Measurements from ENCODE around the gene ARHGAP9.
A peak's percentile ranks its signal among the peaks of the same experiment; 100 is the strongest.

The ARHGAP9 gene

DNA sequence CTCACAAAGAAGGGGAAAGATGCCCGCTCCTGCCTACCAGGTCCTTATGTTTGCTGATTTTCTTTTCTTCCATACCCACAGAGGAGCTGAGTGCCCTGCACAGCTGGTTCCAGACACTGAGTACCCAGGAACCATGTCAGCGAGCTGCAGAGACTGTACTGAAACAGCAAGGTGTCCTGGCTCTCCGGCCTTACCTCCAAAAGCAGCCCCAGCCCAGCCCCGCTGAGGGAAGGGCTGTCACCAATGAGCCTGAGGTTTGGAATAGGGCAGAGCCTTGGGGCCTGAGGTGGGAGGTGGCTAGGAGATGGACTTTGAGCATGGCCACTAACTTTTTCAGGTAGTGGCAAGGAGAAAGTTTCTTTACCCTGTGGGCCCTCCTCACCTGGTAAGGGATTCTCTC is 10.5 kb upstream of the ARHGAP9 start:
- no peak for DNase-seq

DNA sequence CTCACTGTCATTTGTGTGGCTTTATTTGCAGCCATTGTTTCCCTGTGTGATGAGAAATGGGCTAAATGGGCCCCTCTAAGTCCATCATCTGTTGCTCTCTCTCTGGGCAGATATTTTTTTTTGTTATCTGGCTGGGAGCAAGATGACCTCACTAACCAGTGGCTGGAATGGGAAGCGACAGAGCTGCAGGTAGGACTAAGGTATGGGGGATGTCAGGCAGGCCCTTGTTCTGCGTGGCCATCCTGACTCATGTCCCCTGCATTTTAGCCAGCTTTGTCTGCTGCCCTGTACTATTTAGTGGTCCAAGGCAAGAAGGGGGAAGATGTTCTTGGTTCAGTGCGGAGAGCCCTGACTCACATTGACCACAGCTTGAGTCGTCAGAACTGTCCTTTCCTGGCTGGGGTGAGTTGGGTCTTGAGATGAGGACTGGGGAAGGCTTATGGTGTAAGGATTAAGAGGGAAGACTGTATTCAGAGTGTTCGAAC is 9.5 kb upstream of the ARHGAP9 start:
- no peak for DNase-seq

DNA sequence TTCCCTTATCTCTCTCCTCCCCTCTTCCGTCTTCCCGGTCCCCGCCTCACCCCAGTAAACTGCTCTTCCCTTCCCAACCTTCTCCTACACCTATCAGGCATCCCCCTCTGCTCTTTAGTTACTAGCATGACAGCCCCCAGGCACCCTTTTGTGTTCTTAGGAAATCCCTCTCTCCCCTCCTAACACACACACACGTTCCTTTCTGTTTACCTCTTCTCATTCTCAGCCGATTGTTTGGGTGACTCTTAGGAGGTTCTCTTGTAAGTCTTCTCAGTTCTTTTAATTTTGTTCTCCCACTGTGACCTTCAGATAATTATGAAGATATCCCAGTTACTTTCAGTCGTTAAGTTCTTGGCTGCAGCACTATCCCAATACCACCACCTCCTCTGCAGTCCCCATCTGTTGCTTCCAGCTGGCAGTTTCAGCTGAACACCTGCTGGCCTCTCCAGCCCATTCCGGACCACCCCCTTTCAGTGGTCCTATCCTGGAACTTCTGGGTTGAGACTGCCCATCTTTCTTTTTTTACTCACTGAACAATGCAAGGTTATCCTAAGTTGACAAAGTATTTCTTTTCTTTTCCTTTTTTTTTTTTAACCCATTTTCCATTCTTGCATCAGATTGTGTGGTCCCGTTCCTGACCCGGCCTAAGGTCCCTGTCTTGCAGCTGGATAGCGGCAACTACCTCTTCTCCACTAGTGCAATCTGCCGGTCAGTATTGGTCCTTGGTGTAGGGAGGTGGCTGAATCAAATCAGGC is 8.9 kb upstream of the ARHGAP9 start:
- DNase-seq = no peak

DNA sequence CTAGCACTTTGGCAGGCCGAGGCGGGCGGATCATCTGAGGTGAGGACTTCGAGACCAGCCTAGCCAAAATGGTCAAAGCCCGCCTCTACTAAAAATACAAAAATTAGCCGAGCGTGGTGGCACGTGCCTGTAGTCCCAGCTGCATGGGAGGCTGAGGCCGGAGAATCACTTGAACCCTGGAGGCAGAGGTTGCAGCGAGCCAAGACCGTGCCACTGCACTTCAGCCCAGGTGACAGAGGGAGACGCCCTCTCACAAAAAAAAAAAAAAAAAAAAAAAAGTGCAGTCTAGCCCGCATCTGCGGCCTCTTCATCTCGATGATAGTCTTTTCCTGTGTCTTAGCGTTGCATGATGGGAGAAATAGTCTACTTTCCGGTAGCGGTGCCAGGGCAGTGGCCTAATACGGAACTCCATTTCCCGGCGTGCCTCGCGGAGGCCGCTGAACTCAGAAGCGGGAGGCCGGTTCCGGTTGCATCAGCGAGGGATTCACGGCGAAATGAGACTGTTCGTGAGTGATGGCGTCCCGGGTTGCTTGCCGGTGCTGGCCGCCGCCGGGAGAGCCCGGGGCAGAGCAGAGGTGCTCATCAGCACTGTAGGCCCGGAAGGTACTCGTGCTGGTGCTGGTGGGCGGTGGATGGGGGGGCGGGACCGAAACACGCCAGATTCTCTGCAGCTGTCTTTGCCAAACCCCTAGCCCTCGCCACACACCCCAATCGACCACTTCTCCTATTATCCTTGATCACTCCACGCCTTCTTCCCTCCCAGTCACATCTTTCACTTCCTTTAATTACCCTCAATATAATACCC is 8.1 kb upstream of the ARHGAP9 start, which contains the start of gene MARS1:
MARS1 (plus strand) TSS at position 472 of the 805 bp plus-strand sequence; CDS start at position 495, 23 bp downstream.
- peak; percentile 97 for DNase-seq

DNA sequence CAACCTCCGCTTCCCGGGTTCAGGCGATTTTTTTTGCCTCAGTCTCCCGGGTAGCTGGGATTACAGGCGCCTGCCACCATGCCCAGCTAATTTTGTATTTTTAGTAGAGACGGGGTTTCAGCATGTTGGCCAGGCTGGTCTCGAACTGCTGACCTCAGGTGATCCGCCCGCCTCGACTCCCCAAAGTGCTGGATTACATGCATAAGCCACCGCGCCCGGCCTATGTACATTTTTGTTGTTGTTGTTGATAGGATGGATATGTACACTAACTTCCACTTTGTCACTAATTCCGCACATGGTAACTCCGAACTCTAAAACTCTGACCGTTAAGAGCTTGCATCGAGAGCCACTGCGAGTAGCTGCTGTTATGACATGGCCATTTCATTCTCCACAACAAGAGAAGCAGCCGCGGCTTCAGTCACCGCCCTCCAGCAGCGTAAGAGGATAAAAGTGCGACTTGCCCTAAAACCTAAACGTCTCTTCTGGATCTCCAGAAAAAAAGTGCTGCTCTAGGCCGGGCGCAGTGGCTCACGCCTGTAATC is 7.5 kb upstream of the ARHGAP9 start:
- DNase-seq = no peak

DNA sequence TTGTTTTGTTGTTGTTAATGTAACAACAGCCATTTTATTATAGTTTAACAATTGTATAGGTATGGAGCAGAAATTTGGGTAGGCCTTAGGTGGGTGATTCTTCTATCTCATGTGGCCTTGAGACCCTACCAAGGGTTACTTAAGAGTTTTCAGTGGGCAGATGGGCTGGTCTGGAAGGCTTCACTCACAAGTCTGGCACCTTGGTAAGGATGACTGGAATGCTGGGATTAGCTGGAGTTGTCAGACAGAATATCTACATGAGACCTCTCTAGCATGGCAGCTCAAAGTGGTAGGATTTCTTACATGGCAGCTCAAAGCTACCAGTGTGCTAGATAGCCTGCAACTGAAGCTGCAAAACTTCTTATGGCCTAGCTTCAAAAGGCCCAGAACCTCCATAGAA is 6.0 kb upstream of the ARHGAP9 start:
- no peak for DNase-seq

DNA sequence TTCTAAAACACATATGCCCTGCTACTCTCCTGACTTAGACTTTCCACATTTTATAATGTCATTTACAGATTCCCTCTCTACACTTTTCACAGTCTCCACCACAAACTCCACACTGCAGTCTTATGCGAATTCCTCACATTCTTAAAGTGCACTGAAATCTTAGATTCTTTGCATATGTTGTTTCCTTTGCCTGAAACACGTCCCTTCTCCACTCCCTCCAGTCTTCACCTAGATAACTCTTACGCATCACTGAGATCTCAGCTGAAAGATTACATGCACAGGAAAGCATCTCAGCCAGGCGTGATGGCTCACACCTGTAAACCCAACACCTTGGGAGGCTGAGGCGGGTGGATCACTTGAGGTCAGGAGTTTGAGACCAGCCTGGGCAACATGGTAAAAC is 3.8 kb upstream of the ARHGAP9 start:
- no peak for DNase-seq

DNA sequence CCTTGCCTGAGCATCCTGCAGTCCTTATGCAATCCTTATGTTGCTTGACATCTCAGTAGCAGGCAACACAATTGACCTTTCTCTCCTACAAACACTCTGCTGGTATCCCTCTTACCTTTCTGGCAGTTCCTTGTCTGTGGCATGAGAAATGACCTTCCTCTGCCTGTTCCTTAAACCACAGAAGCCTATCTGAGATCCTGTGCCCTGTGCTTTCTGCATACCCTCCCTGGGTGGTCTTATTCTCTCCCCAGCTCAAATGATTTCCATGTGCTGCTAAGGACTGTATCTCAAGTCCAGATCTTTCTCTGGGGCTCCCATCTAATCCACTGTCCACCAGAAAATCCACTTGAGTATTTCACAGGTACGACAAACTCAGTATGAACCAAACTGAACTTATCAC is 2.0 kb upstream of the ARHGAP9 start:
- DNase-seq = no peak

DNA sequence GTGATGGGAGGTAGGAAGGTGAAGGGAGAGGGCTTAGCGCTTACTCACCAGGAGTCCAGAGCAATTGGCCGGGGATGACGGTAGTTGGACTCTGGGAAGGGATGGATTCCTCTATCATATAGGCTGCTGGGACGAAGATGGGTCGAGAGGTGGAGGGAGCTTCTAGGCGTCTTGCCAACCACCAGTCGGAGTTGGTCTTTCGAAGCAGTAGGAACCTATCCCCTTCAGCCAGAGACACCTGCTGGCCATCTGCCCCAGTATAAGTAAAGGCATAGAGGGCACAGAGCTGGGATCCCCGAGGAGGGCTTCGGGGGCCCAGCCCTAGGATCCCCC is 657 bp downstream of the ARHGAP9 start:
- no peak for DNase-seq

DNA sequence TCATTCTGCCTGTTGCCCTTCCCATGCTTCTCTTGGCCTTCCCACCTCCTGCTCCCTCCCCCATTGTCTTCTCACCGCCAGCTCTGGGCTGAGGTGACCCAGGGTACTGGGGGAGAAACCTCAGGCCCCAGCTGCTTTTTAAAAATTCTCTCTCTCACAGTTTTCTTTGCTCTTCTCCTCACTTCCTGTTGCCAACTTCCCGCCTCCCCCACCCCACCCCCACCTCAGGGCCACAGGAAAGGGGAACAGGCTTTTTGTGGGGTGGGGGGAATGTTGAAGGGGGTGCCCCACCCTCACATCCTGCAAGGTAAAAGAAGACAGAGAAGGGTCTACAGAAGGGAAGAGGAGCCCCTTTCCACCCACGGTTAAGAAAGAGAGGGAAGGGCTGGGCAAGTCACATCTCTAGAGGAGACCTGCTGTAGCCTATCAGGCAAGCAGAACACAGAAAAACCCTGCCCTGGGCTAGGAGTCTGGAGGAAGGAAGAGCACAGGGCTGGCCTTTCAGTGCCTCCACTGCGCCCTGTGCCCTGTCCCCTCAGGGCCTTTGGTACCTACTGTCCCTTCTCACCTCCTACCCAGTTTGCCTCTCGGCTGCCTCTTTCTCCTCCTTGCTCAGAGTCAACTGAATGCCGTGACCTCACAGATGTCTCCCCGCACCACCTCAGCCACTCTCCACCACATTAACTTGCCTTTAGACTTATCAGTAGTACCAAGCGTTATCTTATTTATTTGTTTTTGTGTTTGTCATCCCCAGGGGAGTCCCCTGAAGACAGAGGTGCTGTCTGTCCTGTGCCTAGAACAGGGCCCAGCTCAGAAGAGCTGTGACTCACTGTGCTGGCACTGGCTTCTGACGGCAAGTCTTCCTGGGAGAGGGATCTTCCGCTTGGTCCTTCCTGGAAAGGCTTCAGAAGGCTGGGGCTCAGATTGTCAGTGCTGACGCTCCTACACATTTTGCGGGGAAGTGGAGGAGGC is 1.7 kb downstream of the ARHGAP9 start:
- no peak for DNase-seq

DNA sequence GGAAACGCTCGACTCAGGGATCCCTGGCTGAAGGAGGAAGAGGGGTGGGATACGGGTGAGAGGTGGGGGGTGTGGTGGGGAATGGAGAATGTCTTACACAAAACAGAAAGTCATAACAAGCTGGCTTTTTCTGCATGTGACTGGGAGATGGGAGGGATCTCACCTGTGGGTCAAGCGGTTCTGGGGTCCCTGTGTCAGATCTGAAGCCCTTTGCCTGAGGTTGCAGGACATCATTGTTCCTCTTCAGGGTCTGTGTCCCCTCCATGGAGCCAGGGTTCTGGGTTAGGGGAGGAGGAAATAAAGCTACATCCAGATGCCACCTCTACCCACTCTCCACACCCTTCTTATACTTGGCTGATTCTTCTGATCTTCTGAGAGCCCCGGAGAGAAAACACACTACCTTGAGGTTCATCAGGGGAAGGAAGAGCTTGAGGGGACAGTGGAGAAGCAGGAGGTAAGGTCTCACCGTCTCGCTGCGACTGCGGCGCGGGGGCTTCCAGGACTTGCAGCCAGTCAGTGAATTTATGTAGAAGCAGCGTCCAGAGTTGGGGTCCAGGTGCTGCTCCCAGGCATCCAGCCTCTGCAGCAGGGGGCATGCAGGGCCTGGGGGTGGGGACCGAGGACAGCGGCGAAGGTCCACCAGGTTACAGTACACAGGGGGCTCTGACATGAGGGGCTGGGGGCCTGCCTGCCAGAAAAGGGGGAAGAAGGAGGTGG is 2.5 kb downstream of the ARHGAP9 start:
- DNase-seq = no peak

DNA sequence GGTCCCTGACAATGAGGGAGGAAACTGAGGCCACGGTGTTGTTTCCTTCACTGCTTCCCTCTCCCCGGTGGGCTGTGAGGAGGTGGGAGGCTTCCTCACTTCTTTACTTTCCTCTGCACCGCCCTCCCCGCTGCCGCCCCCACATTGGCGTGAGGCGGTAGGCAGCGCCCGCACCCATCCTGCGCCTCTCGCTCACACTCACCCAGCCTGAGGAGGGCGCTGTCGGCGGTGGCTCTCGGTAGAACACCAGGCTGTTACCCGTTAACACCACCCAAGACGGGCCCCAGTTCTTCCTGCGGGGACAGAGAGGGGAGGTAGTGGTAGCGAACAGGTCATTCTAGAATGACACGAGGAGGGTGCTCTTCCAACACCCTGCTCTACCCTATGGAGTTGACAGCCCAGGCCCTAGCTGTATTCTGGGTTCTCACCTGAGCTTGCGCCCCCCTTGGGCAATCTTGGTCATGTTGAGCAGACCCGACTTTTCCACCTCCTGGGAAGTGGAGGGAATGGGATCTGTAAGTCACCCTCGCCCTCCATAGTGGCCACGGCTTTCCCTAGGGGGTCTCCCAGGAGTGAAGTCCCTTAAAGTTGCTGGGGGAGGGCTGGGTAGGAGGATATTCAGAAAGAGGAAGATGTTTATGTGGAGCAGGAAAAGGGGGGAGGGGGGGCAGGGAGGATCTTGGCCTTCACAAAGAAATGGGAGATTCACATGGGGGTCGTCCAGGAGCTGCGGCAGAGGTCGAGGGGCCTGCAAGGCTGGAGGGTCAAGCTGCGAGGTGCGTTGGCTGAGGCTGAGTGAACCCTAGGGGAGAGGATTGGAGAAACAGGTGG is 3.3 kb downstream of the ARHGAP9 start:
- DNase-seq = no peak

DNA sequence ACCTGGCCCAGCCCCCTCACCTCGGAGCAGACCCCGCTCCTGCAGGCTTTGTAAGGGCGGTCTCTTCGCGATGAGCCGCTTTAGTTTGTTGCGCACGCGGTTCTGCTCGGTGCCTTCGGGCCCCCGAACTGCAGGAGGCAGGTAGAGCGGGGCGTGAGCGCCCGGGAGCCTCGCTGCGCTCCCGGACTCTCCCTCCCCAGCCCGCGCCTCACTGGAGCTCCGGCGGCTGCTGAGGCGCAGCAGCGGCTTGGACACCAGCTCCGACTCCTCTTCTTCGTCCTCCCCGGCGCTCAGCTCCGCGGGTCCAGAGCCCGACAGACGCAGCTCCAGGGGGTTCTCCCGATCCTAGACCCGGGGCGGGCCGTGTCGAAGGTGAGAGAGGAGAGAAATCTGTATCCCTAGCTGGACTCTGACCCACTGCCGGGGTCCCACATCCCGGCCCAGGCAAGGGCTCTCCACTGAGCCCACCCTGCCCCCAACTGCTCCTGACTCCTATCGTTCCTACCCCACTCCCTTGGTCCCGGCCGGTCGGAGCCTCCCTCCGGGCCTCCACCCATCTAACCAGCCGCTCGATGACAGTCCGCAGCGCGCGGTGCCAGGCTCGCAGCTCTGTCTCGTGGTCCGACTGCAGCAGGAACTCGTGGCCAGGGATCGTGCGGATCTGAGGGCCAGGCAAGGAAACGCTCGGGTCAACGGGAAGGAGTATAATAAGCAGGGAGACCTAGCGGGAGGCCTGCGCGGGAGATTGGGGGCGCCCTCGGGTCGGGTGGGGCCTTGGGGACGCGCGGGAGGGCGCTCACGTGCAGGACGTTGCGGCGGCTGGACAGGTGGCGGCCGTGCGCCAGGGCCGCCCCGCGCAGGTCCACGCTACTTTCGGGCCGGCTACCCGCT is 4.2 kb downstream of the ARHGAP9 start:
- DNase-seq = no peak

DNA sequence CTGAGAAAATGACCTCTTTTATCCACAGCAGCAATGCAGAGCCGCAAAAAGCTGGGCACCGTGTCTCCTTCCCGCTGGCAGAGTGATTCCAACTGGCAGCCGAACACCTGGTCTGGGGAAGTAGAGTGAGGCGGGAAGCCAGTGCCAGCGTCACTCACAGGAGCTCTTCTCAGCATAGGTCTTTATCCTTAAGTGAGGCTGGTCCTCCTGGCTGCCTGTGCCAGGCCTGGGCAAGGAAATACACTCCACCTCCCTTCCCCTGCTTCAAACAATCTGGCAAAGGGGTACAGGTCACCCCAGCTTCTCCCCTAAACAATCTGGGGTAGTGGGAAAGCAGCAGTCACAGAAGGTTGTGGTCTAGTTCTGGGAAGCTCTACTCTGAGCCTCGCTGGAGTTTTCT is 4.8 kb downstream of the ARHGAP9 start:
- no peak for DNase-seq

DNA sequence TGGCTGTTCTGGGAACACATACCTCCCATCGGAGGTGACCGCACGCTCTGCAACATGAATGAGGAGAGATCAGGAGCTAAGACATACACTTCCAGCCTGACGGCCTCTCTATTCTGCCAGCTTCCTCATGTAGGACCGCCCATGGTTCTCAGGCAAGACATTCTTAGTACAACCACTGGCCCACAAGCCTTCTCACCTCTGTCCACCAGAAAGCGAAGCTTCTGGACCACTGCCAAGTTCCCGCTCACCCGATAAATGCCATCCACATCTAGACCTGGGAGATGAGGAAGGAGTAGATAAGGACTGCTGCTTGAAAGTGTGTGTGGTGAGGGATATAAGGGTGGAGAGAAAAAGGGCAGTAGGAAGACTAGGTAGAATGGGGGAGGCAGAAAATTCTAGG is 5.2 kb downstream of the ARHGAP9 start:
- no peak for DNase-seq

DNA sequence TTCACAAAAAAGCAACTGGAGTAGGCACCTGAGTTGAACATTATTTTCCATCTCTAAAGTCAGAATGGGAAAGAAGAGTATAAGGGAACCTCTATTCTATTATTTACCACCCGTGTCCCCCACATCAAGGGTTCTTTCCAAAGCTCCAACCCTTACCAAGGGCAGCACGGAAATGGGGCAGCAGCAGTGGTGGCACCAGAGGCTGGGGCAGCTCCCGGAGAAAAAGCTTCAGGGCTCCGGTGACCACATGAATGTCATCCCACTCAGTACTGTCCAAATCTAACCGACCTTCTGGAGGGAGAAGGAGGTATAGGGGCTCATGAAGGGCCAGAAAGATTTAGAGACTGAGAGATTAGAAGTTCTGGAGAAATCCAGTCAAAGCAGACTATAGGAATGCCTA is 5.8 kb downstream of the ARHGAP9 start:
- no peak for DNase-seq

DNA sequence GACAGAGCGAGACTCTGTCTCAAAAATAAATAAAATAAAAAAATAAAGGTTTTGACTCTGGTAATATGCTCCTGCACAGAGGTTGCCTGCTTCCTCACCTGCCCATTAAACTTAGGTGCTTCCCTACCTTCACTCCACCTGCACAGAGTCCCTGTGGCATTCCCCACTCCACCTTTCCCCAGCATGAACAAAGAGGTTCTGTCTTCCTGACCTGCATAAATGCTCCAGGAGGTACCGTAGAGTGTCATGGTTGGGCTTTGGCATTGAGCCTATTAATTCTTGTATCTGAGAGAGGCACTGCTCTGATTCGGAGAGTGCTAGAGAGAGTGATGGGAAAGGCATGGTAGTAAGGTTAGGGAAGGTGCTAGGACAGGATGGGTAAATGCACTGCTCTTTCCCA is 6.3 kb downstream of the ARHGAP9 start:
- DNase-seq = no peak

DNA sequence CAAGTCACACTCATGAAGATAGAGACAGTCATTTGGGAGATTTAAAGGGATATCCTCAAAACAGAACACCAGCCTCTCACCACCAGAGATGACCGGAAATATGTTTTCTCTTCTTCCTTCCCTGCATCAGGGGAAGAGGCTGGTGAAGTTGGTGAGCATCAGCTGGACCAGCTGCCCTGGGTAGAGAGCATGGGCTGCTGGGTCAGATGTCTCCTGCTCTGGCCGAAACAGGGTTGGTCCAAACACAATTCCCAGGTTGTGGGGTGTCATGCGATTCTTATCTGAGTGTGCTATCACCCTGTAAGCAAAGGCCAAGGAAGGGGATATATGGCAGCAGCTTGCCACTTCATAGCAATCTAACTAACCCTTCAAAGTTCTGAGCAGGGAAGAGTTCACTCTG is 7.3 kb downstream of the ARHGAP9 start:
- DNase-seq = no peak

DNA sequence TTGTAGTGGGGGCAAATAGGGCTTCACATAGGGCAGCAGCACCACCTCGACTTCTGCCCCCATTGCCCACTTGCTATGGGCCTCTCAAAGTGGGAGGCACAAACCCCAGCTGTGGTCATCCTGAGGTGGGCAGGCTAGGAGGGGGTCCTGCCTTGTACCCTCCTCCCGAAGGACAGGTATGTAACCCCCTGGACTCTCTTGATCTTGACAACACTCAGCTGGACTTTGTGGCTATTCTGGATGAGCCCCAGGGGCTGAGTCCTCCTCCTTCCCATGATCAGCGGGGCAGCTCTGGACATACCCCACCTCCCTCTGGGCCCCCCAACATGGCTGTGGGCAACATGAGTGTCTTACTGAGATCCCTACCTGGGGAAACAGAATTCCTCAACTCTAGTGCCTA is 8.0 kb downstream of the ARHGAP9 start:
- no peak for DNase-seq

DNA sequence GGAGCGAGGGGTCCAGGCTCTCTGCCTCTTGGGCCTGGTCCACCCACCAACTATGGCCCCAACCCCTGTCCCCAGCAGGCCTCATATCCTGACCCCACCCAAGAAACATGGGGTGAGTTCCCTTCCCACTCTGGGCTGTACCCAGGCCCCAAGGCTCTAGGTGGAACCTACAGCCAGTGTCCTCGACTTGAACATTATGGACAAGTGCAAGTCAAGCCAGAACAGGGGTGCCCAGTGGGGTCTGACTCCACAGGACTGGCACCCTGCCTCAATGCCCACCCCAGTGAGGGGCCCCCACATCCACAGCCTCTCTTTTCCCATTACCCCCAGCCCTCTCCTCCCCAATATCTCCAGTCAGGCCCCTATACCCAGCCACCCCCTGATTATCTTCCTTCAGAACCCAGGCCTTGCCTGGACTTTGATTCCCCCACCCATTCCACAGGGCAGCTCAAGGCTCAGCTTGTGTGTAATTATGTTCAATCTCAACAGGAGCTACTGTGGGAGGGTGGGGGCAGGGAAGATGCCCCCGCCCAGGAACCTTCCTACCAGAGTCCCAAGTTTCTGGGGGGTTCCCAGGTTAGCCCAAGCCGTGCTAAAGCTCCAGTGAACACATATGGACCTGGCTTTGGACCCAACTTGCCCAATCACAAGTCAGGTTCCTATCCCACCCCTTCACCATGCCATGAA is 8.6 kb downstream of the ARHGAP9 start:
- DNase-seq = no peak

Measured in amniotic stem cell (primary cell).